NCI-H1436 treated with DMSO at 0.1 percent for 48 hours (cell line): ENCODE results near the gene CDCA7L.

ENCODE experiments used
- DNase-seq: peaks from one replicate; lab custom pipeline; 2025; lab: John Stamatoyannopoulos, UW

CDCA7L gene, protein sequence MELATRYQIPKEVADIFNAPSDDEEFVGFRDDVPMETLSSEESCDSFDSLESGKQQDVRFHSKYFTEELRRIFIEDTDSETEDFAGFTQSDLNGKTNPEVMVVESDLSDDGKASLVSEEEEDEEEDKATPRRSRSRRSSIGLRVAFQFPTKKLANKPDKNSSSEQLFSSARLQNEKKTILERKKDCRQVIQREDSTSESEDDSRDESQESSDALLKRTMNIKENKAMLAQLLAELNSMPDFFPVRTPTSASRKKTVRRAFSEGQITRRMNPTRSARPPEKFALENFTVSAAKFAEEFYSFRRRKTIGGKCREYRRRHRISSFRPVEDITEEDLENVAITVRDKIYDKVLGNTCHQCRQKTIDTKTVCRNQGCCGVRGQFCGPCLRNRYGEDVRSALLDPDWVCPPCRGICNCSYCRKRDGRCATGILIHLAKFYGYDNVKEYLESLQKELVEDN

DNA sequence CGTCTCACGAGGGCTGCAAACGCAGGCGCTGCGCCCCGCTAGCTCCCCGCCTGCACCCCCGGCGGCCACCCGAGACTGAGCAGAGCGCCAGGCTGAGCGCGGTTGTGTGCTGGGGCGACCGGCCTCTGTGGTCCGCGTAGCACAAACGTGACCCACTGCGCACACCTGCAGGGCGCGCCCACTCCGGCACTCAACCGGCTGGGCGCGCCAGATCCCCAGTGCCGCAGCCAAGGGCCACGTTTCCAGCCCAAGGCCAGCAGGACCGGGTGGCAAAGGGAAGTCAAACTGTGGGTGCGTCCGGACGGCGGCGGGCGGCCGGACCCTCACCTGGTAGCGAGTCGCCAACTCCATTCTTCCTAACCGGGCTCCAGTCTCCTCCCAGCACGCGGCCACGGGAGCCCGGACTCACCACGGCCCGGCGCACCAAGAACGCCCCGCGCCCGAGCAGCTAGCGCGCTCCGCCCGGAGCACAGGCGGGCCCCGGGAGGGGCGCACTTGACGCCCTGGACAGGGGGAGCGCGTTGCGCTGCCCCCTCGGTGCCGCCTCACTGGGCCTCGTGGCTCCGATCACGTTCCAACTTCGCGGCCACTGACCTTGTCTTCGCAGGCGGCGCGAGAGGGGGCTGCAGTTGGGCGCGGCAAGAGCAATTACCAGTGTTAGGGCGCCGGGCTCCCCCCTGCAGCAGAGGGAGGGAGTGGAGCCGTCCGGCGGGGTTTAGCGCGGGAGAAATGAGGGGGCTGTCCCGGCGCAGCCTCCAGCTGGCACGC is at the start of gene CDCA7L:
CDCA7L (minus strand) TSS at position 446 of the 768 bp plus-strand sequence; CDS start at position 351, 95 bp downstream.
- DNase-seq = peak; percentile 25

DNA sequence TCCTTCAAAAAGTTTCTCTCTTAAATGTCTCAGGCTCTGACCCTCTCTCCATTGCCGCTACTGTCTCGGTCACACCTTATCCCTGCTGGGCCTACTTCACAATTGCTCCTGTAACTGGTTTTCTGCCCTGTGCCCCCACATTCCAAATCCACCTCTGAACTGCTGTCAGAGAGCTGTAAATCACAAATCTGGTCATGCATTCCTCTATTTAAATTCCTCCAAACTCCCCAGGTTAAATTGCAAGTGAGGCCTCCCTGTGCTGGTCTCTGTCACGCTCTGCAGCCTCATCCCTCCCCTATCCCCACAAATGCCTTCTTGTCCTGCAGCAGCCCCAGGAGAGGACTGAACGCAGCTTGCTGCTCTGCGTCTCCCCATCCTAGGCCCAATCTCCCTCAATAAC is 40.4 kb upstream of the CDCA7L start:
- DNase-seq = no peak

DNA sequence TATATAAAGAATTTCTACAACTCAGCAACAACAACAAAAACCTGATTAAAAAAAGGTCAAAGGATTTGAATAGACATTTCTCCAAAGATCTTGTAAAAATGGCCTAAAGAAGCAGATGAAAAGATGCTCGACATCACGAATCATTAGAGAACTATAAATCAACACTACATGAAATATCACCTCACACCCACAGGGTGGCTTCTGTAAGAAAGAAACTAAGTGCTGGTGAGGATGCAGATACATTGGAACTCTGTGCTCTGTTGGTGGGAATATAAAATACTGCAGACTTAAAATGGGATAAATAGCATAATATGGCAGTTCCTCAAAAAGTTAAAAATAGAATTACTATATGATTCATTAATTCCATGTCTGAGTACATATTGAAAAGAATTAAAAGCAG is 38.3 kb upstream of the CDCA7L start:
- no peak for DNase-seq

DNA sequence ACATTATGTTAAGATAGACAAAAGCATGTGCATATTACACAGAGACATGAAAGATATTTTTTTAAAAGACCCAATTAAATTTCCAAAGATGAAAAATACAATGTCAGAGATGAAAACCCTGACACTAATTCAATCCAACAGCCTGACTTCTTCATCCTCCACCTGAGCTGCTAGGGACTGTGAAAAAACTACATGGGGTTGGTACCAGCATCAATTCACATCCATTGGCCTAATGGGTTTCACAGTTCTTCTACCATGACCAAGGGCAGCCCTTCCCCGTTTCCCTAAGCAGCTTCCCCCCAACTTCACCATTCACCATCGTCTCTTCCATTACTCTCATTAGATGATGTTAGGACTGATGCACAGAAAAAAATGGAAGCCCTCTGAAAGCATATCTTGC is 37.4 kb upstream of the CDCA7L start:
- no peak for DNase-seq

DNA sequence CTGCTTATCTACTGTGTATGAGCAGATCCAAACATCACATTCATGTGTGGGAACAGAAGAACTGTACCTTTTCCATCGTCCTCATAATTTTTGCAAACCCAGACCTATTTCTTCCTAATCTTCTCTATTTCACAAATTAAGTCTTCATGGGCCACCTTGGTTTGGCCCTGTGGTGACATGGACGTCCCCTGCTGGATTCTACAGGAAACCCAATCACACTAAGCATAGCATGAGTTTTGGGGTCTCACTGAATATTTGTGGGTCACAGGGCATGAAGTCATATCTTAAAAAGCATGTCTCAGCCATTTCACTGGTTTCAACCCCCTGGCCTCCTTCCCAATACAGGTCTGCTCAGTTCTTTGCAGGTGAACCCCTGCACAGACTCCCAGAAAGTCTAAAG is 35.8 kb upstream of the CDCA7L start:
- DNase-seq = no peak

DNA sequence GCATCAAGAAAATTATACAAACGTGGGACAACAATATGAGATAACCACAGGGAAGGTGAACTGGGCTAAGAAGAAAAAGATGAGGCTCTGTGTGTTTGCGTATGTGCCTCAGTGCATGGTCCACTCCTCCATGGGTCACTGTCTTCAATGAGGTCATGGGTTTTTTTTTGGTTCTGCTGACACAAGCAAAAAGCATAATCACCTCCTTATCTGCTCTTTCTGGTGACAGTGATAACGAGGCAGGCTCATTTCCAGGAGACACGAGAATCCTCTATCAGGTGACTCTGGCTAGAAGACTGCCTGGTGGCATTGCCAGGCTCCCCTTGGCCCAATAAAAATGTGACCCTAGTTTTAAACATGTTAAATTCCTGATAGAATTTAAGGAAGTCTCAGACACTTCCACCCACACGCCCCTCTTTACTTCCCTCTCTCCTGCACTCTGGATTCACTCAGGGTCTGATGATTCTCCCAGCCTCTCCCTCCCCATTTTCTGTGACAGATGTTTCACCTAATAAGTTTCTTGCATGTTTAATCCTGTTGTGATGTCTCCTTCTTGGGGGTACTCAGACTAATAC is 35.3 kb upstream of the CDCA7L start:
- no peak for DNase-seq

DNA sequence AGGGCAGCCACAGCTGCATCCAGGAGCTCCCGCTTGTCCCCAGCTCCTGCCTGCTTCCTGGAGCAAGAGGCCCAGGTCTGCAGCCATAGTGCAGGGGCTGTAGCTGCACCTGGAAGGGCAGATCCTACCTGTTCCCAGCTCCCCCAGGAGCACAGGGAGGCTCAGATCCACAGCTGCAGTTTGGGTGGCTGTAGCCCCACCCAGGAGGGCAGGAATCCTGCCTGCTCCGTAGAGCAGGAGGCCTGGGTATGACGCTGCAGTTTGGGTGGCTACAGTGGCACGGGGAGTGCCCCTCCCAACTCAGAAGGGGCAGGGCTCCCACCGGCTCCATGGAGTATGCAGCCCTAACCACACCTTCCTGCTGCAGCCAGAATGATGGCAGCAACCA is 26.7 kb upstream of the CDCA7L start:
- DNase-seq = no peak

DNA sequence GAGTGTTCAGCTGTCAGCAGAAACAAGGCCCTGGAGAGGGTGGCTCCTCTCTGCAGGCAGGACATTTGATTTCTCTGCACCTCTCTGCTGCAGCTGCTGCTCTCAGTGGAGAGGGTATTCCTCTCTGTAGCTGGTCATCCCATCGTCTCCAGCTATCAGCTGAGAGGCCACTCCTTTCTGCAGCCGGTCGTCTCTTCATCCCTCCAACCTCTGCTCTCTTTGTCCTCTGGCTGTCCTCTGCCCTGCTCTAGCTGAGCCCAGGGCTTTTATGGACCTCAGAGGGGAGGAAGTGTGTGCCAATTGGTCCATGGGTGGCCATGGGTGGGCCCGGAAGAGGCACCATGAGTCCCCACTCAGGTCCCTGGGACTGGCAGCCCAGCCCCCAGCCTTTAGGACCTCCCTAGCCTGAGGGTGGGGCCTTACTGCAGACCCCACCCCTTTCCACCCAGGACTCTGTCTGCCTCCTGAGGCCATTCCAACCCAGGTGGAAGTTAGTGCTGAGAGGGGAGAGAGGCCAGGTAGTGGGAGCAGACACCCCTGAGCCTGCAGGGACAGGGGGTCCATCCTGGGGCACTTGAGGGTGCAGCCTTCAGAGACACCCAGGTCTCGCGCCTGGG is 26.2 kb upstream of the CDCA7L start:
- DNase-seq = no peak

DNA sequence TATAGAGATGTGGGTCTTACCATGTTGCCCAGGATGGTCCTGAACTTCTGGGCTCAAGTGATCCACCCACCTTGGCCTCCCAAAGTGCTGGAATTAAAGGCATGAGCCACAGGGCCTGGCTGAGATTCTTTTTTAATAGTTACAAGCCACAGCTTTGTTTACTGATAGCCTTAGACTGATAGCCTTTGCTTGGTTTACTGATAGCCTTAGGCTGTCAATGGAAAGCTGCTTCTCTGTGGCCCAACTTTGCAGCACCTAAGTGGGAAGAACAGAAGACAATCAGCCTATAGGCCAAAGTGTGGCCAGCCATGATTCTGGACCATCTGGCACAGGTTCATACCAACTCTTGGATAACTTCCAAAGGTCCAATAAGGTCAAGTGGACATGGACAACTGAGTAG is 24.1 kb upstream of the CDCA7L start:
- DNase-seq = no peak

DNA sequence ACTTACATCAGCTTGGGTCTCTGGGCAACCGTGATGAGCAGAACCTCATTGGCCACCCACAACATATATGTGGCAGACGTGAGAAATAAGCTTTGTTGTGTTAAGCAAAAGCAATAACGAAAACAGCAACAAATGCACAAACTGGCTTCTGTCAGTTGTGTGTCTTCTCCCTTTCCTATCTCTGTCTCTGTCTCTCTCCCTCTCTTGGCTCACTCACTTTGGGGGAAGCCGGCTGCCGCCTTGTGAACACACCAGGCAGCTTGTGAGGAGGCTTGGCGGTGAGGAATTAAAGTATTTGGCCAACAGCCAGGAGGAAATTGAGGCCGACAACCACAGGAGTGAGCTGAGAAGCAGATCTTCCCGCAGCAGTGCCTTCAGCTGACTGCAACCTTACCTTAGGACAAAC is 21.9 kb upstream of the CDCA7L start:
- DNase-seq = no peak

DNA sequence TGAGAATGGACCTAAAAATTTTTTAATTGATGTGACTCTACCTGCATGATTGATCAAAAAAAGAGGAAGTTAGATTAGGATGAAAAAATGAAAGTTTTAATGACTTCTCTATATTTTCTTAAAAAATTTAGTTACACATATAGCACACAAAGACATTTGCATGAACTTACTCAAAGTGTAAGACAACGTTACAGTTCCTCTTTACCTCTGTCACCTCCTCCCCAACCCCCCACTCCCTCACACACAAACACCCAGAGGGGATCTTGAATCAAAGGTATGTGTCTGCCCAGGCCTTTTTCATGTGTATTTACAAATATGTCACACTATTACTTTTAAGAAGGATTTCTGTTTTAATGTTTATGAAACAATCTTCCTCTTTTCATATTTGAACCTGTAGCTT is 20.6 kb upstream of the CDCA7L start:
- no peak for DNase-seq

DNA sequence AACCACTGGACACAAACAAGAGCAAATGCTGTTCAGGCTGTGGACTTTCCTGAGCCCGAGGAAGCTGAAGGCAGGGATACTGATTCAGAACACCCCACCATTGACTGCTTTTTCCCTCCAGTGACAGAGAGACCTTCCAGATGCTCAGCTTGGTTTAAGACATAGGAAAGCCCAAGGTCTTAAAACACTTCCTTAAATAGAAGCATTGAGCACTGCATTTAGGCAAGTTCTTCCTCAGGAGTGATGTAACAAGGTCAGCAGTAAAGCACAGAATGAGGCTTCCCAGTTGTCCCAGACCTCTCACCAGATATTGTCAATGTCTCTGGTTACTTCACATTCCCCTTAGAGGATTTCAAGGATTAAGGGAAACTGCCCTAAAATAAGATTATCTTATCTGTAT is 19.6 kb upstream of the CDCA7L start:
- DNase-seq = no peak

DNA sequence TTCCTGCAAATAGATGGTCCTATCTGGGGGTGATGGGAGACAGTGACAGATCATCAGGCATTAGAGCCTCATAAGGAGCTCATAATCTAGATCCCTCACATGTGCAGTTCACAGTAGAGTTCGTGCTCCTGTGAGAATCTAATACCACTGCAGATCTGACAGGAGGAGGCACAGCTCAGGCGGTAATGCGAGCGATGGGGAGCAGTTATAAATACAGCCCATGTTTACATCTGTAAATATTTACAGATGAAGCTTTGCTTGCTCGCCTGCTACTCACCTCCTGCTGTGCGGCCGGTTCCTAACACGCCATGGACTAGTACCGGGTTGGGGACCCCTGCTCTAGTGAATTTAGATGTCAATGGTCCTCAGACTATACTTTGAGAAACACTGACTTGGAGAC is 17.0 kb upstream of the CDCA7L start:
- no peak for DNase-seq

DNA sequence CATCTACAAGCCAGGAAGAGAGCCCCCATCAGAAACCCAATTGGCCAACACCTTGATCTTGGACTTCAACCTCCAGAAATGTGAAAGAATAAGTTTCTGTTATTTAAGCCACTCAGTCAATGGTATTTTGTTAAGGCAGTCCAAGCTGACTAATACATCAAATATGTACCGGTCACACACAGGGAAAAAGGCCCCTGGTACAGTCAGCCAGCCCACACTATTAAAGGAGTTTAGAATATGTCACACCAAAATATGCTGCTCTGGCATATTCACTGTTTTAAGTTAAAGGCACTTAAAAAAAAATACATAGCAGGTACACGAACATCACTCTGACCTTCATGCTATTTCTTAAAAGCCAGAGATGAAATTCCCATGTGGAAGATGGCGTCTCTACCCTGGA is 15.2 kb upstream of the CDCA7L start:
- DNase-seq = no peak

DNA sequence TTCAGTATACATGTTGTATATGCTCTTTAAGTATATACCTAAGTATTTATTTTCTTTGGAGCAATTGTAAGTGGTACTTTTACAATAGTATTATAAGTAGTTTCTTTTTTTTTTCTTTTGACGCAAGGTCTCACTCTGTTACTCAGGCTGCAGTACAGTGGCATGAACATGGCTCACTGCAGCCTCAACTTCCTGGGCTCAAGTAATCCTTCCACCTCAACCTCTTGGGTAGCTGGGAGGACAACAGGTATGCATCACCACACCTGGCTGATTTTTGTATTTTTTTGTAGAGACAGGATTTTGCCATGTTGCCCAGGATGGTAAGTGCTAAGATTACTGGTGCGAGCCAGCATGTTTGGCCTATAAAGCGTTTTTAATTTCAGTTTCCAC is 13.7 kb upstream of the CDCA7L start:
- DNase-seq = no peak

DNA sequence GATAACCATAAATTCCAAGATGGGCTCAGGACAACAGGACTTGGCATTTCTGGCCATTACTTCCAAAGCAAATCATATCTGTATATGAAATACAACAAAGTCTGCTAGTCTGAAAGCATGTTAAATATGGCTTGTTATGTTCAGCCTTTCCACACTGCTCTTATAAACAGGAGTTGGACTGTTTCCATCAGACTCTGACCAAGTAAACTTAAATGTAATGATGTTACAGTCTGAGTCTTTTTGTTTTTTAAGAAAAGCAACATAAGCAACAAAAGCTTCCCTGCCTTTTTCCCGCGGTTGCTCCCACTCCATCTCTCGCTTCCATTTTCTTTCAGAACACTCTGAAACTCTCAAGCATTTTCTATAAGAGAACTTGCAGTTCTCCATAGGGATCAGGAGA is 8.1 kb upstream of the CDCA7L start:
- DNase-seq = no peak

DNA sequence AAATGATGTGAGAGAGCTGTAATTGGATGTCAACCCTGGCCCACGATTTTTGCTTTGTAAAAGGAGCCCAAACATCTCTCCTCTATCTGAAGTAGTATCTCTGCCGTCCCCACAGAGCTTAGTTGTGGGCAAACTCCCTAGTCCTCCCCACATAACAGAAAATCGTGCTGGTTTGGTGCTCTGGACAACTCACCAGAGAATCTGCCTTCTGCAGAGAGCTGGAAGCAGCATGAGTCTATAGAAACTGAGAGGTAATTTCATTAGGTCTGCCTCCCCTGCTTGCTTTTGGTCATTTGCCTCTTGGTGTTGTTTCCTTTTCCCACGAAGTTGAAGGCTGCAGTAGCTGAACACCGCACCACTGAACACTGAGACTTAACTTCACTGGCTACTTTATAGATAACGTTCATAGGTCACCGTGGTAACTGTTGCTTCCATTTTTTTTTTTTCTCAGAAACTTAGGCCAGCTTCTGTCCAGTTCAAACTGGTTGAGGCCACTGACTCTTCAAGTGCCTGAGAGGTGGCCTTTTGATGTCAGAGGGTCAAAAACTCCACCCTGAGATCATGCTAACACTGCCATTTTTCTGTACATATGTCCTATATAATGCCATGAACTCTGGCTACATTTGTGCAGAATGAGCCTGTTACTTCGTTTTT is 3.3 kb upstream of the CDCA7L start:
- DNase-seq = no peak

DNA sequence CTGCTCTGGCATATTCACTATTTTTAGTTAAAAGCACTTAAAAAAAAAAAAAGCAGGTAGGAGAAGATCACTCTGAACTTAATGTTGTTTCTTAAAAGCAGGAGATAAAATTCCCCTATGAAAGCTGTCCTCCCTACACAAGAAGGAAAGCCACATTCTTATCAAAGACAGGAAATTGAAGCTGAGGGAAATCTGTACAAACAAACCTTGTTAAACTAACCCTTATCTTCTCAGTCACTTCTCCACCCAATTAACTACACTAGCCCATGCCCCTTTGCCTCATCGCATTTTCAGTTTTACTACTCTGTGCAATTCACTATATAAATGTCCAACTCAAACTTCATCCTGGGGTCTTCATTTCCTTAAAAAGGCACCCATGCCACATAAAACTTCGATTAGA is 2.7 kb upstream of the CDCA7L start:
- no peak for DNase-seq

DNA sequence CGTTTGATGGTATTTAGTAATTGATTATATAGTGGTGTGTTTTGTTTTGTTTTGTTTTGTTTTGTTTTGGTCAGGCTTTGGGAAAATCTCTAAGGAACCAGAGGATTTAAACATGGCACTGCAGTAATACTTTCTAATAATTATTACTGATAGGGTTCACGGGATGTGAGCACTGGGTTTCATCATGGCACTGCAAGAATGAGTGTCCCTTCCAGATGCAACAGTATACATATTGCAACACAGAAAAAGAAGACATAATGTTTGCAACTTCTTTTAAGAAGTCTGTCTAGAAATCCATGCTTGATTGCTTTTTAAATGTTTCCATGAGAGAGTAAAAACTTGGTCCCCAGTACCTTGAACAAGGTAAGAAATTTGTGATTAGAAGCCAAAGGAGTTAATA is 2.2 kb upstream of the CDCA7L start:
- no peak for DNase-seq

DNA sequence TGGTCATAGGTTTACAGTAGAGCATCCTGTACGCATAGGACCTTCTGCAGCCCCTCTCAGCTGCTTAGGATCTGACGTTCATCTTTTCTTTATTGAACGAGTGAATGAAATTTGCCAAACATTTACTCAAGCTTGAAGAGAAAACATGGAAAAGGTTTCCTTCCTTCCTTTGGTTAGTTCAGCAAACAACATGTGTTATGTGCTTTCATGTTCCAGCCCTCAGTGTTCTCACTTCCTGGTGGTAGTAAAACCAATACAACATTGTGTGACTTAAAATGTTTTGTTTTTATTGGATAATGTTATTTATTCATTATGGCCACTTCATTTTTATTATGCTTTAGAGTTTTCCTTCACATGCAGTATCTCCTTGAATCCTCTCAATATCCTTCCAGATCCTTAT is 1.4 kb upstream of the CDCA7L start:
- DNase-seq = no peak

DNA sequence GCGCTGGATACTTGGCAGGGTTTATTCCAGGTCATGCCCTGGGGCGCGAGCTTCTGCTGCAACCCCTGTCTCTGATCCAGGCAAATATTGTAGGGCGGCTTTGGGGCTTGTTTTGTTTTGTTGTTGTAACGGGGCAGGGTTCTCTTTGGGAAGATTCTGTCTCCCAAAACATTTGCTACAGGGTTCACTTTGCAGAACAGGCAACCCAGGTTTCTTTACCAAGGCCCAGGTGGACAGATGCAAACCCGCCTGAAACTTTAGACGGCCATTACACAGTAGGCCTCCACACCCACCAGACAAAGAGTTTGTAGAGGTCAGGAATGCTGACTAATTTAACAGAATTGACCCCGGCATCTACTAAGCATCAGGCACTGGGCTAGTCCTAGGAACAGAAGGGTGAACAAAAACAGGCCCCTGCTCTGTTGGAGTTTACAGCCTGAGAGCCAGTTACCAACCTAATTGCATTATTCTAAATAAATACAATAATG is 567 bp upstream of the CDCA7L start:
- no peak for DNase-seq
